Naive thymus-derived CD8-positive, alpha-beta T cell (primary cell): ENCODE results near the gene RGS19. TPM values are rescaled to one million over a fixed set of nuclear protein-coding genes. Genes with fewer than 3 reads are reported as not detected.
A peak's percentile ranks its signal among the peaks of the same experiment; 100 is the strongest.

ENCODE experiments used
- ATAC-seq, 2 donors: fragments of 150-1000 bp; cut with Tn5 transposase in 1 of 2; sonication (Bioruptor Pico), chemical (Tn5 transposase) in 1 of 2; 1 replicate in 1 of 2; 2 replicates in 1 of 2; pipeline ENCODE4 v1.10.0; 2021; ENCODE audit warnings: mild to moderate bottlenecking in 2 of 2, moderate library complexity in 2 of 2
- POLR2A ChIA-PET: fragments of 350-600 bp; sonication (Branson Sonifier 250); formaldehyde crosslinking; loops from one replicate; lab custom pipeline; 2021; ENCODE audit warnings: antibody characterized with exemption; lab: Charles Lee
- DNase-seq, 10 donors: peaks; one replicate each; pipeline versions ENCODE4 v3.0.0 to v3.0.0-alpha.2; 2020 to 2022
- H3K27ac Mint-ChIP-seq, 10 donors: one replicate each; pipeline ENCODE4 v1.8.0; 2020 to 2022; ENCODE audit warnings: mild to moderate bottlenecking in 10 of 10, mixed read lengths in 10 of 10, moderate library complexity in 4 of 10, inconsistent platforms in 1 of 10
- H3K27me3 Mint-ChIP-seq, 5 donors: one replicate each; pipeline ENCODE4 v1.8.0; 2021 to 2022; ENCODE audit warnings: mixed read lengths in 5 of 5
- H3K36me3 Mint-ChIP-seq, 3 donors: one replicate each; pipeline ENCODE4 v1.8.0; 2020 to 2022; ENCODE audit warnings: mixed read lengths in 3 of 3, mild to moderate bottlenecking in 2 of 3, inconsistent platforms in 1 of 3
- H3K4me1 Mint-ChIP-seq, 4 donors: one replicate each; pipeline ENCODE4 v1.8.0; 2021 to 2022; ENCODE audit warnings: mixed read lengths in 4 of 4
- H3K4me3 Mint-ChIP-seq, 10 donors: one replicate each; pipeline ENCODE4 v1.8.0; 2020 to 2022; ENCODE audit warnings: mild to moderate bottlenecking in 10 of 10, mixed read lengths in 10 of 10, moderate library complexity in 6 of 10, inconsistent platforms in 1 of 10
- H3K9me3 Mint-ChIP-seq, 9 donors: one replicate each; pipeline ENCODE4 v1.8.0; 2020 to 2022; ENCODE audit warnings: mixed read lengths in 9 of 9, mild to moderate bottlenecking in 3 of 9, inconsistent platforms in 1 of 9, moderate library complexity in 1 of 9
- polyA plus RNA-seq, 3 donors: library from polyadenylated mRNA; unstranded; fragments of 300-500 nt; fragmentation: Illumina TruSeq; gene quantifications; one replicate each; pipeline ENCODE4 v1.2.3, GENCODE V29; 2021
- total RNA-seq, 8 experiments: library from RNA in 2 of 8; stranded (reverse) in 2 of 8; gene quantifications; one replicate each; pipeline ENCODE4 v1.2.3 and lab custom pipeline; 2021 to 2026

Gene RGS19
- total and polyA plus RNA-seq, 5 experiments from 2014 or later: 16.9 to 67.5 (median 50.9) TPM

DNA sequence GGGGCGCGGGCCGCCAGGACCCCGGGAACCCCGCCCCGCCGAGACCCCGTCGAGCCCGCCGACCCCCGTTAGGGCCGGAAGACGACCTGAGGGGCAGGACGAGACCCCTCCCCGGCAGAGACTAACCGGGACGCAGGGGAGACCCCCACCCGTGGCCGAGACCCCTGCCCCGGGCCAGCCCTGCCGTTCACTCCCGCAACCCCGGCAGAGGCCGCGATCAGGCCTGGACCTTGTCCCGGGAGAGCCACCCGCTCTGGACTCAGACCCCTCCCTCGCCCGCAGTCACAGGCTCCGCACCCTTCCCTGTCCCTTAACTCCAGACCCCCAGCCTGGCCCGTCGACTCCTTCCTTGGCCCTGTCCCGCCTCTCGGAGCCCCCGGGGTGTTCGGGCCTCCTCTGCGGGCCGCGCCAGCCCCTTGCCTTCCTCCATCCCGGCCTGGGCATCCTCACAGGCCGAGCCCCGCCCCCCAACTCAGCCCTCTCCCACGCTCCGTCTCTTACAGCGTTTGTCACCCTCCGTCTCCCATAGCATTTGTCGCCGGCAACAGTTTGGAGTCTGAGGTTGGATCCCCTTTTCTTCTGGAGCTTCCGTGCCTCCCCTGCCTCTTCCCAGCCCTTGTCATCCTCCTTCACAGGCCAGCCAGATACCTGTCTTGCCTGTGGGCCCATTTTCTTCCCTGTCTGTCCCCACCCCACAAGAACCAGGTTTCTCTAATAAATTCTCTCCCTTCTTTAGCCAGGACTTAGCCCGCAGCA is 15.8 kb downstream of the RGS19 start:
- H3K36me3 Mint-ChIP-seq: no peaks in the 10 kb centered on the region
- POLR2A ChIA-PET: interaction anchor here (0.6 to 2.7 kb wide), 14 partner anchors 9 to 325 kb away, joined by 3 to 38 read pairs (median 4); partner anchors contain the start of genes OPRL1, PRPF6, RGS19 and SAMD10
- no peaks in the 10 kb centered on the region for H3K9me3 Mint-ChIP-seq
- ATAC-seq: no peak
- peak overlapping the region; percentile 29 to 92 (median 72) for H3K27ac Mint-ChIP-seq
- H3K4me1 Mint-ChIP-seq: peaks cover 21 to 50% (median 47%) of the 10 kb centered on the region in 4 donors
- no peaks in the 10 kb centered on the region for H3K27me3 Mint-ChIP-seq
- no peak for DNase-seq
- peak overlapping the region; percentile 81 to 92 (median 86) for H3K4me3 Mint-ChIP-seq

DNA sequence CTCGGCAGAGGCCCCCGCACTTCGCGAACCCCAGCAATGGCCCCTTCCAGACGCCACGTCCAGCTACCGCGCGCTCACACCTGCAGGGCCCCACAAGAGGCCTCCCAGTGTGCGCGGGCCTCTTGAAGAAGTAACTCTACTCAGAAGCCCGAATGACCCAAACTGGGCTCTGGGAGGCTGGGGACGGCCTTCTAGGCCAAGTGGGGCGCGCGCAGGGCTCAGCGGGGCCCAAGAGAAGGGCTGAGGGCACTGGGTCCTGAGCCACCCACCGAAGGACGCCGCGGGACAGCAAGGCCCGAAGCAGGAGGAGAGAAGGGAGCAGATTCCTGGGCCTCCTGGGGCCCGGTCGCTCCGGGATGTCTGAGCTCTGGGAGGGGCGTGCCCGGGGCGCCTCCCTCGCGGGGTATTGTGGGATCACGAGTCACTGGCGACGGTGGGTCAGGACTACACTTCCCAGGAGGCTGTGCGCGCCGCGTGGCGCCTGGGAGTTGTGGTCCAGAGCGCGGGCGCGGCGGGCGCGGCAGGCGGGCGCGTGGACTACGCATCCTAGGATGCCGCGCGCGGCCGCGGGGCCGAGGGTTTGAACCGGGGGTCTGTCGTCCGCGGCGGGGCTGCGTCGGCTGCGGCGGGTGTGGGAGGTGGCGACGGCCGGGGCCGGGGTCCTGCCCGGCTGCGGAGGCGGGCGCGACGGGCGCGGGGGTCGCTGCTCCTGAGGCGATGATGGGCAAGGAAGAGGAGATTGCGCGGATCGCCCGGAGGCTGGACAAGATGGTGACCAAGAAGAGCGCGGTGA is 16.5 kb downstream of the RGS19 start, which contains the start of gene TCEA2:
Gene TCEA2, plus strand, starts transcription at position 603 of the 793 bp plus-strand sequence. Its CDS starts 115 bp downstream, at position 718.
- H3K9me3 Mint-ChIP-seq: no peaks in the 10 kb centered on the region
- no peaks in the 10 kb centered on the region for H3K36me3 Mint-ChIP-seq
- peaks cover 25 to 56% (median 51%) of the 10 kb centered on the region in 4 donors for H3K4me1 Mint-ChIP-seq
- POLR2A ChIA-PET: interaction anchor here (0.6 to 2.7 kb wide), 17 partner anchors 9 to 324 kb away, joined by 3 to 38 read pairs (median 4); partner anchors contain the start of genes OPRL1, PRPF6, RGS19 and SAMD10
- no peaks in the 10 kb centered on the region for H3K27me3 Mint-ChIP-seq
- ATAC-seq (peak; percentile 94 to 97), DNase-seq (peak; percentile 82 to 94 (median 90))
- peak within 1 kb of the TSS; percentile 81 to 92 (median 86) for H3K4me3 Mint-ChIP-seq
- H3K27ac Mint-ChIP-seq: peak within 1 kb of the TSS; percentile 40 to 92 (median 76)

DNA sequence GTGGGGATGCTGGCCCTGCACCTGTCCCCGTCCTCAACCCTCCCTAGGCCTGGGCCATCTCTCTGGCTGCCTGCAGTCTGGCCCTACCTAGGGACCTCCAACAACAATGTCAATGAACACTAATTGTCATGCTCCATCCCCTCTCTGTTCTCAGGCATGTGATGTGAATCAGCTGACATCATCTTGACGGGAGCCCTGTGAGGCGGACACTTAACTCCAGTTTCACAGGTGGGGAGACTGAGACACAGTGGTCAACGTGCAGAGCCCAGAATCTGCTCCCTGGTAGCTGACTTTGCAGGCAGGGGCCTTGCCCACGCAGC is 17.1 kb downstream of the RGS19 start:
- DNase-seq: no peak
- POLR2A ChIA-PET: interaction anchor here (0.6 to 2.7 kb wide), 14 partner anchors 10 to 323 kb away, joined by 3 to 38 read pairs (median 4); partner anchors contain the start of genes OPRL1, PRPF6, RGS19 and SAMD10
- Mint-ChIP-seq H3K36me3 (no peaks in the 10 kb centered on the region), H3K9me3 (no peaks in the 10 kb centered on the region), H3K4me1 (peaks cover 25 to 56% (median 51%) of the 10 kb centered on the region in 4 donors), H3K4me3 (peak overlapping the region in 8 of 10 donors; percentile 9 to 92 (median 56)), H3K27me3 (no peaks in the 10 kb centered on the region), H3K27ac (no peak overlapping the region)
- no peak for ATAC-seq

DNA sequence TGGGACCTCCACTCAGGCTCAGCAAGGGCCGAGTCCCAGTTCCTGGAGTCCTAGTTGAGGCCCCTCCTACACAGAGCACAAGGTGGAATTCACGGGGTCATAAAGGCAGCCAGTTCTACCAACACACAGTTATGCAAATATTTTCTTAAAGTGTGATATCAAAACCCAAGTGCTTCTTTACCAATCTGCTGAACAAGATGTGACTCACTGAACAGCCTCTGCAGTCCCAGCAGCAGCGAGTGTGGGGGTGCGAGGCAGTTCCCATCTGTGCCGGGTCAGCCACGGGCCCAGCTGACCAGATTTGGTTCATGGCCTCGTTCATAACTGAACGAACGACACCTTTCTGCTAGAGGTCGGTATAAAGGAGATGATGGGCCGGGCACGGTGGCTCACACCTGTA is 20.8 kb downstream of the RGS19 start:
- H3K4me1 Mint-ChIP-seq: peaks cover 4 to 26% (median 19%) of the 10 kb centered on the region in 4 donors
- POLR2A ChIA-PET: interaction anchor here (0.7 to 4.9 kb wide), 8 partner anchors 18 to 562 kb away, joined by 3 to 49 read pairs (median 4); partner anchors contain the start of genes LIME1, OPRL1, PRPF6 and SAMD10

GRCh38 chr20:64057628-64058498 is 21.5 kb downstream of the RGS19 start:
- ATAC-seq (peak; percentile 88 to 92), DNase-seq (peak; percentile 62 to 89 (median 78))
- Mint-ChIP-seq H3K27ac (peak overlapping the region in 7 of 10 donors; percentile 7 to 71 (median 57)), H3K36me3 (no peaks in the 10 kb centered on the region), H3K9me3 (no peaks in the 10 kb centered on the region), H3K4me1 (peaks cover 7 to 30% (median 18%) of the 10 kb centered on the region in 4 donors), H3K27me3 (peaks cover 0 to 14% (median 8%) of the 10 kb centered on the region in 5 donors), H3K4me3 (peak overlapping the region; percentile 15 to 74 (median 64))
- POLR2A ChIA-PET: interaction anchor here (0.5 to 4.9 kb wide), 9 partner anchors 13 to 621 kb away, joined by 3 to 49 read pairs (median 4); partner anchors contain the start of genes LIME1, OPRL1, PRPF6 and RGS19

More for the DNA sequence above, 20.8 kb downstream of the RGS19 start:
- Mint-ChIP-seq H3K27me3 (peaks cover 0 to 8% (median 3%) of the 10 kb centered on the region in 5 donors), H3K9me3 (no peaks in the 10 kb centered on the region), H3K27ac (peak overlapping the region in 1 of 10 donors; percentile 68), H3K4me3 (peak overlapping the region in 3 of 10 donors; percentile 10 to 71 (median 66)), H3K36me3 (no peaks in the 10 kb centered on the region)
- DNase-seq (no peak), ATAC-seq (no peak)

- Mint-ChIP-seq H3K4me1 (peaks cover 7 to 25% (median 15%) of the 10 kb centered on the region in 4 donors), H3K27me3 (peaks cover 0 to 19% (median 8%) of the 10 kb centered on the region in 5 donors), H3K9me3 (no peaks in the 10 kb centered on the region), H3K36me3 (no peaks in the 10 kb centered on the region), H3K4me3 (peak overlapping the region; percentile 15 to 74 (median 64)), H3K27ac (peak overlapping the region in 7 of 10 donors; percentile 24 to 71 (median 53))
- no peak for DNase-seq
- ATAC-seq: peak; percentile 59 to 61
- POLR2A ChIA-PET: interaction anchor here (0.5 to 4.9 kb wide), 8 partner anchors 12 to 620 kb away, joined by 3 to 49 read pairs (median 4); partner anchors contain the start of genes LIME1, PRPF6, RGS19 and SAMD10
Observed at GRCh38 chr20:64056889-64057627, 22.3 kb downstream of the RGS19 start.

GRCh38 chr20:64056639-64056888 is 22.8 kb downstream of the RGS19 start:
- DNase-seq (no peak), ATAC-seq (no peak)
- H3K36me3 Mint-ChIP-seq: no peaks in the 10 kb centered on the region
- POLR2A ChIA-PET: interaction anchor here (1.9 to 4.9 kb wide), 2 partner anchors 16 to 22 kb away, joined by 8 to 49 read pairs; partner anchors contain the start of gene RGS19
- peak overlapping the region in 1 of 10 donors; percentile 68 for H3K27ac Mint-ChIP-seq
- H3K4me3 Mint-ChIP-seq: peak overlapping the region in 1 of 10 donors; percentile 71
- peaks cover 0 to 24% (median 8%) of the 10 kb centered on the region in 5 donors for H3K27me3 Mint-ChIP-seq
- peaks cover 7 to 23% (median 13%) of the 10 kb centered on the region in 4 donors for H3K4me1 Mint-ChIP-seq
- no peaks in the 10 kb centered on the region for H3K9me3 Mint-ChIP-seq

- no peak overlapping the region for H3K4me3 Mint-ChIP-seq
- no peak for DNase-seq
- no peaks in the 10 kb centered on the region for H3K36me3 Mint-ChIP-seq
- POLR2A ChIA-PET: interaction anchor here (1.9 to 4.9 kb wide), 2 partner anchors 16 to 22 kb away, joined by 8 to 49 read pairs; partner anchors contain the start of gene RGS19
- H3K27me3 Mint-ChIP-seq: peaks cover 0 to 29% (median 8%) of the 10 kb centered on the region in 5 donors
- peaks cover 7 to 23% (median 13%) of the 10 kb centered on the region in 4 donors for H3K4me1 Mint-ChIP-seq
- no peak for ATAC-seq
- no peak overlapping the region for H3K27ac Mint-ChIP-seq
- H3K9me3 Mint-ChIP-seq: no peaks in the 10 kb centered on the region
Observed at GRCh38 chr20:64055893-64056638, 23.3 kb downstream of the RGS19 start.

DNA sequence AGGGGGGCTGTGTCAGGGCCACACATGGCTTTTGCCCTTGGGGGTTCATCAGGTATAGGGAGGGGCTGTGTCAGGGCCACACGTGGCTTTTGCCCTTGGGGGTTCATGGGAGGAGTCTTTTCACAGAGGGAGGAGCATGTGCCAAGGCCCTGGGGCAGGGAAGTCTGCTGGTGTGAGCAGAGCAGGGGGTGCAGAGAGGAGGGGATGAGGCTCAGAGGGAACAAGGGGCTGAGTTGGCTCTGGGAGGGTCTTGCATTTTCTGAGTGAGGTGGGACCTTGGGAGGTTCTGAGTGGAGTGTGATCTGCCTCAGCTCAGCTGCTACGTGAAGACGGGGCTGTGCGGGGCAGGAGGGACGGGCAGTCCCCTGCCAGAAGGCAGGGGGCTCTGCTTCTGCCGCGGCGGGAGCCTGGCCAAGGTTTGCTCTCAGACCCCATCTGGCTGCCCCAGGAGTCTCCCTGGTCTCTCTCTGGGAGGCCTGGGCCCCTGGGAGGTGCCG is 23.9 kb downstream of the RGS19 start:
- no peak overlapping the region for H3K27ac Mint-ChIP-seq
- peaks cover 0 to 36% (median 8%) of the 10 kb centered on the region in 5 donors for H3K27me3 Mint-ChIP-seq
- DNase-seq (no peak), ATAC-seq (no peak)
- H3K4me1 Mint-ChIP-seq: peaks cover 7 to 23% (median 14%) of the 10 kb centered on the region in 4 donors
- POLR2A ChIA-PET: interaction anchor here (7.5 kb wide), 1 partner anchor 15 kb away, joined by 53 read pairs; no protein-coding TSS in a partner anchor
- no peaks in the 10 kb centered on the region for H3K36me3 Mint-ChIP-seq
- no peak overlapping the region for H3K4me3 Mint-ChIP-seq
- H3K9me3 Mint-ChIP-seq: no peaks in the 10 kb centered on the region
